Tibial nerve (tissue), 4 donors: ENCODE measurements around the gene NAPG. TPM values are rescaled to one million over a fixed set of nuclear protein-coding genes. Genes with fewer than 3 reads are reported as not detected.

Source experiments
- DNase-seq, 2 donors: peaks; one replicate each; pipeline ENCODE4 v3.0.0-alpha.2; 2019; ENCODE audit warnings: low spot score in 2 of 2
- H3K27ac ChIP-seq, 4 donors: fragments of 200-600 bp; sonication (generic) in 3 of 4; one replicate each; pipeline ENCODE4 v1.5.1; 2017 to 2019; ENCODE audit warnings: mild to moderate bottlenecking in 1 of 4
- H3K27me3 ChIP-seq, 2 donors: fragments of 200-600 bp; sonication (generic) in 1 of 2; one replicate each; pipeline versions ENCODE4 v1.5.1 to v1.6.0; 2017 to 2019
- H3K36me3 ChIP-seq, 3 donors: fragments of 200-600 bp; sonication (generic); one replicate each; pipeline ENCODE4 v1.5.1; 2018 to 2019
- H3K4me1 ChIP-seq, 4 donors: fragments of 200-600 bp; sonication (generic) in 3 of 4; one replicate each; pipeline ENCODE4 v1.5.1; 2017 to 2019
- H3K4me3 ChIP-seq, 4 donors: fragments of 200-600 bp; sonication (generic) in 3 of 4; one replicate each; pipeline ENCODE4 v1.5.1; 2017 to 2019; ENCODE audit warnings: mild to moderate bottlenecking in 1 of 4, moderate library complexity in 1 of 4
- H3K9me3 ChIP-seq, 4 donors: fragments of 200-600 bp; sonication (generic) in 3 of 4; one replicate each; pipeline ENCODE4 v1.5.1; 2017 to 2019
- EP300 ChIP-seq, 2 donors: sonication (generic); formaldehyde crosslinking; IDR thresholded peaks; one replicate each; pipeline ENCODE4 v1.6.1; 2017; ENCODE audit warnings: antibody characterized with exemption in 2 of 2, mild to moderate bottlenecking in 1 of 2
- POLR2A ChIP-seq, 2 donors: fragments of 450-650 bp; IDR thresholded peaks; one replicate each; pipeline ENCODE4 v1.6.1; 2017; ENCODE audit warnings: antibody characterized with exemption in 2 of 2, mild to moderate bottlenecking in 2 of 2, moderate library complexity in 2 of 2
- WGBS, 2 donors: methylation state at CpG; one replicate each; pipeline ENCODE4 v1.1.5; 2018; 5-methylcytosine and 5-hydroxymethylcytosine counted together
- total RNA-seq, 4 donors: library from RNA; depleted of rRNA; stranded (reverse); fragments of >200 nt; gene quantifications; one replicate each; pipeline ENCODE4 v1.1.0, GENCODE V29; 2016
- TF ChIP-seq, protein P1 (sequence below), 5 experiments: fragments of 200-600 bp in 3 of 5; fragments of 450-650 bp in 2 of 5; sonication (generic) in 3 of 5; IDR thresholded peaks; one replicate each; pipeline ENCODE4 v1.5.1; 2016 to 2019; ENCODE audit warnings: antibody characterized with exemption in 5 of 5, mild to moderate bottlenecking in 3 of 5, moderate library complexity in 2 of 5

The NAPG gene
- total RNA-seq, 4 donors from 2014 or later, result 19.0 to 37.9 (median 27.7) TPM

DNA sequence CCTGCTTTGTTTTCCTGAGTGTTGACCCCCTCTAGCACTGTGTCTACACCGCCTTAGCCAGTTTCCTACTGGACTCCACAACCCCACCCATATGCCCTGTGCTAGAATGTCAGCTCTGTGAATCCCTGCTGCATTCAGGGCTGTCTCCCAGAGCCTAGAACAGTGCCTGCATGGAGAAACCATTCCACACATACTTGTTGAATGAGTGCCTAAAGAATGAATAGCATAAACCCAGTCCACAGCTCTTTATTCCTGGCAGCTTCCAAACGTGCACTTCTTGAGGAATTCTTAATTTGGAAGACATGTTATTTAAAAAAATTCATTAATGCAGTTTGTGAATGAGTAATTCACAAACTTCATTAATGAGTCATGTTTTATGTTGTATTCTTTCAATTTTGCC, 6.5 kb upstream of the NAPG start:
- Histone ChIP-seq H3K4me1 (peaks cover 0 to 44% (median 20%) of the 10 kb centered on the region in 4 donors), H3K4me3 (no peak overlapping the region), H3K27ac (peak overlapping the region; percentile 54 to 89 (median 75)), H3K27me3 (no peaks in the 10 kb centered on the region), H3K9me3 (peaks cover 0 to 12% (median 0%) of the 10 kb centered on the region in 4 donors), H3K36me3 (no peaks in the 10 kb centered on the region)
- TF ChIP-seq, protein P1, sequence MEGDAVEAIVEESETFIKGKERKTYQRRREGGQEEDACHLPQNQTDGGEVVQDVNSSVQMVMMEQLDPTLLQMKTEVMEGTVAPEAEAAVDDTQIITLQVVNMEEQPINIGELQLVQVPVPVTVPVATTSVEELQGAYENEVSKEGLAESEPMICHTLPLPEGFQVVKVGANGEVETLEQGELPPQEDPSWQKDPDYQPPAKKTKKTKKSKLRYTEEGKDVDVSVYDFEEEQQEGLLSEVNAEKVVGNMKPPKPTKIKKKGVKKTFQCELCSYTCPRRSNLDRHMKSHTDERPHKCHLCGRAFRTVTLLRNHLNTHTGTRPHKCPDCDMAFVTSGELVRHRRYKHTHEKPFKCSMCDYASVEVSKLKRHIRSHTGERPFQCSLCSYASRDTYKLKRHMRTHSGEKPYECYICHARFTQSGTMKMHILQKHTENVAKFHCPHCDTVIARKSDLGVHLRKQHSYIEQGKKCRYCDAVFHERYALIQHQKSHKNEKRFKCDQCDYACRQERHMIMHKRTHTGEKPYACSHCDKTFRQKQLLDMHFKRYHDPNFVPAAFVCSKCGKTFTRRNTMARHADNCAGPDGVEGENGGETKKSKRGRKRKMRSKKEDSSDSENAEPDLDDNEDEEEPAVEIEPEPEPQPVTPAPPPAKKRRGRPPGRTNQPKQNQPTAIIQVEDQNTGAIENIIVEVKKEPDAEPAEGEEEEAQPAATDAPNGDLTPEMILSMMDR (IDR thresholded peaks at IDR 0.05), result no peak
- TF ChIP-seq EP300 (IDR thresholded peaks at IDR 0.05), result no peak
- no peak for TF ChIP-seq POLR2A (IDR thresholded peaks at IDR 0.05)
- WGBS, 2 donors, result 45 to 47% methylated on average over 2 of the region's 2 CpGs
- no peak for DNase-seq

DNA sequence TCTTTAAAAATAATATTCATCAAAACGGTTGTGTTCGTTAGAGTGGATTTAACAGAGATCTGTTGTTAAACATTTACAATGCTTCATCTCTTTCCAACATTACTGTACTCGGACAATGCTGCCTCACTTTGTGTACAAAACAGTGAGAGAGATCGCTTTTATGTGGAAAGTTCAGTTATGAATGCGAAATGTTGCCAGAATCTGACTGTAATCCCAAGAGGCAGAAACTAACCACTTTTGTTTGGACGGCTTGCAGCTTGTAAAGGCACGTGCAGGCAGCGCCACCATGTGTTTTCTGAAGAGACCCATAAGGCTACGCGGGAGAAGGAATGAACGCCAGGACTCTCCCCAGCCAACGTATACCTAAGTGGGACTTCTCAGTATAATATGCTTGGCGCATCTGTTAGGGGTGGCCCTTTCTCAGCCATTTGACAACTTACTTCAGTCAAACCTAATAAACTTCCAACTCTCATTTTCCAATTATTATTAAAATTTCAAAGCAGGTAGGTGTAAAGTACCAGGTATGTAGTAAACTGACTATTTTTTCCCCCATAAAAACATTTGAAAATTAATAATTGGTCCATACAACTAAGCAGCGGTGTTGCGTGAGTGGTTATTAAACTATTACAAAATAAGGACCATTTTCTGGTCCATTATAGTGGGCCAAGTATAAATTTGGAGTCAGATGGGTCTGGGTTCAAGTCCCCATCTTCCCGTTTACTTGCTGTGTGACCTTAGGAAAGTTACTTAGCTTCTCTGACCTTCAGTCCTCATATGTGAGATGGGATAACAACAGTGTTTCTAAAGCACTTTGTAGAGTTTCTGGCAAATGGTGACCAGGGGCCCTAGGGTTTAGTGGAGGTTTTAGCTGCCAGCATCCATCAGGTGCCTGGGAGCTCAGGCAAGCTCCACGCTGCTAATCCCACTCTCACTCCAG, 5.6 kb upstream of the NAPG start:
- peak; percentile 72 to 92 for DNase-seq
- H3K4me3 ChIP-seq, result no peak overlapping the region
- no peaks in the 10 kb centered on the region for H3K27me3 ChIP-seq
- H3K4me1 ChIP-seq, result peaks cover 0 to 42% (median 20%) of the 10 kb centered on the region in 4 donors
- no peaks in the 10 kb centered on the region for H3K36me3 ChIP-seq
- H3K9me3 ChIP-seq, result peaks cover 0 to 12% (median 0%) of the 10 kb centered on the region in 4 donors
- TF ChIP-seq, protein P1 (IDR thresholded peaks at IDR 0.05), result peak; percentile 73 to 86 (median 82)
- peak; percentile 68 to 95 for TF ChIP-seq EP300 (IDR thresholded peaks at IDR 0.05)
- TF ChIP-seq POLR2A (IDR thresholded peaks at IDR 0.05), result peak in 1 of 2 donors; percentile 9
- 22% methylated on average over 17 of the region's 17 CpGs for WGBS, 2 donors
- H3K27ac ChIP-seq, result peak overlapping the region; percentile 54 to 89 (median 75)

DNA sequence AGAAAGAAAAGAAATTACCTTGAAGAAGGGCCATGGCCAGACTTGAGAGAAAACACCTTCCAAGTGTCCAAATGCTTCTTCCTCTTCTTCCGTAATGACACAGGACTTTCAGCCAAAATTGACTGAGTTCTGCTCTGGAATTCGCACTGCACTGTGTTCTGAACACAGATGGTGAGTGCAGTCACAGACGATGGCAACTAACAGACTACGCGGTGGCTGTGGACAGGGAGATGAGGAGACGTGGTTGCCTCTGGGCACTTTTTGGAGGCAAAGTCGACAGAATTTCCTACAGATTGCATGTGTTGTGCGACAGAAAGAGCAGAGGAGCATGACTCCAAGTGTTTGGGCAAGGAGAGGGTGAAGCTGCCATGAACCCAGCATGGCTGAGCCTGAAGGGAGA, 4.3 kb upstream of the NAPG start:
- Histone ChIP-seq H3K9me3 (peaks cover 0 to 12% (median 0%) of the 10 kb centered on the region in 4 donors), H3K4me1 (peaks cover 0 to 44% (median 20%) of the 10 kb centered on the region in 4 donors), H3K27me3 (no peaks in the 10 kb centered on the region), H3K4me3 (no peak overlapping the region), H3K27ac (peak overlapping the region in 1 of 4 donors; percentile 40), H3K36me3 (no peaks in the 10 kb centered on the region)
- 68 to 78% methylated on average over 8 of the region's 8 CpGs for WGBS, 2 donors
- no peak for TF ChIP-seq EP300 (IDR thresholded peaks at IDR 0.05)
- TF ChIP-seq, protein P1 (IDR thresholded peaks at IDR 0.05), result no peak
- no peak for TF ChIP-seq POLR2A (IDR thresholded peaks at IDR 0.05)
- no peak for DNase-seq

DNA sequence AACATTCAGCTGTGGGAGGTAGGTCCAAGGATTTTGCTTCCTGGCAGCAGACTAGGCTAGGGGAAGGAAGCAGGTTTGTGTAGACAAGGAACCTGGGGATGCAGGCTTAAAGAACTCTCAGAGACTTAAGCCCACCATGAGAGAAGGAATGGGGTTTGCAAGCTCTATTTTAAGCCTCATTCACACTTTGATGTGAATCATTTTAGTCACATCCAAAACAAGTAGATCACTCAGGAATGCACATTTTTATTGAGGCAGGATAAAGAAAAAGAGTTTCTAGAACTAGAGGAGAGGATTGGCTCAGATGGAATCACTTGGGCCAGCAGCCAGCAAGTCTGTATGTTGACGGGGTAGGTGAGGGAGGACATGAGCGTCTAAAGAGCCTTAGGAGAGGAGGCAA, 3.3 kb upstream of the NAPG start:
- Histone ChIP-seq H3K36me3 (no peaks in the 10 kb centered on the region), H3K27me3 (no peaks in the 10 kb centered on the region), H3K4me3 (no peak overlapping the region), H3K9me3 (peaks cover 0 to 2% (median 0%) of the 10 kb centered on the region in 4 donors), H3K27ac (peak overlapping the region in 1 of 4 donors; percentile 1), H3K4me1 (peaks cover 0 to 54% (median 27%) of the 10 kb centered on the region in 4 donors)
- 74 to 79% methylated on average over 2 of the region's 2 CpGs for WGBS, 2 donors
- no peak for TF ChIP-seq POLR2A (IDR thresholded peaks at IDR 0.05)
- TF ChIP-seq, protein P1 (IDR thresholded peaks at IDR 0.05), result no peak
- TF ChIP-seq EP300 (IDR thresholded peaks at IDR 0.05), result no peak
- no peak for DNase-seq

DNA sequence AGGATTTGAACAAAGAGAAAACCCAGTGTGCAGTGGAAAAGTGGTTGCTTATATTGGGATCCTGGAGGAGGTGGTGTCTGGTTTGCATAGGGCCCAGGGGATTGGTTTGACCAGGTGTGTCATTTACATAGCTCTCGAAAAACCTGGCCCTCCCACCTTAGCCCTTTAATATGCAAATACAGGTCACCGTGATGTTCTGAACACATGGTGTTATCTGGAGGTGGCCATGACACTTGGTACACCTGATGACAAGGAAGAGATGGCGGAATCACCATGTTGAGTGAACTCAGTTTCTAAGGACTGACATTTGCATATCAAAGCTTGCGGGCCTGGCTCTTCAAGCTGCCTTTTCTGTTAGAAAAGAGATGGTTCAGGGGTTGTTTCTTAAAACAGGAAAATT, 2.3 kb upstream of the NAPG start:
- Histone ChIP-seq H3K9me3 (no peaks in the 10 kb centered on the region), H3K4me3 (no peak overlapping the region), H3K36me3 (no peaks in the 10 kb centered on the region), H3K4me1 (peaks cover 0 to 54% (median 22%) of the 10 kb centered on the region in 4 donors), H3K27ac (no peak overlapping the region), H3K27me3 (no peaks in the 10 kb centered on the region)
- no peak for DNase-seq
- TF ChIP-seq POLR2A (IDR thresholded peaks at IDR 0.05), result no peak
- TF ChIP-seq, protein P1 (IDR thresholded peaks at IDR 0.05), result no peak
- TF ChIP-seq EP300 (IDR thresholded peaks at IDR 0.05), result no peak
- WGBS, 2 donors, result 84 to 91% methylated on average over 4 of the region's 4 CpGs
